NCI-H146 treated with DMSO at 0.1 percent for 48 hours (cell line): ENCODE data around the gene DISP1.
"Not testable (repeated sequence)": the region's sequence is repeated elsewhere in the genome, so short reads cannot be mapped to it uniquely, and the experiment has no call there.

ENCODE experiments used
- DNase-seq: peaks from one replicate; lab custom pipeline; 2025; ENCODE audit not compliant: unreplicated experiment; lab: John Stamatoyannopoulos, UW

The DISP1 gene

GRCh38 chr1:222794656-222795474, 20.0 kb upstream of the DISP1 start:
- no peak for DNase-seq

DNA sequence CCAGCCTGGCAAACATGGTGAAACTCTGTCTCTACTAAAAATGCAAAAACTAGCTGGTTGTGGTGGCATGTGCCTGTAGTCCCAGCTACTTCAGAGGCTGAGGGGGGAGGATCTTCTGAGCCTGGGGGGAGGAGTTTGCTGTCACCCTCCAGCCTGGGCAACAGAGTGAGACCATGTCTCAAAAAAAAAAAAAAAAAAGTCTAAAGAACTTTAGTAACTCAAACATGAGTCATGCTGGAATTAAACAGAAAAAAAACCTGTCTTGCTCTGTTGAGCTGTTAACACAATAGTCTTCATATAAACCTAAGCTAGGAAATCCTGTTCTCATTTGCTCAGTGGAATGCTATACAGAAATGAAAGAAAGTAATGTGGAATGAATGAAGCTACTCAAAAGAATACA, 16.7 kb upstream of the DISP1 start:
- DNase-seq = no peak

GRCh38 chr1:222798975-222799374, 15.9 kb upstream of the DISP1 start:
- DNase-seq = no peak

GRCh38 chr1:222801067-222801466, 13.8 kb upstream of the DISP1 start:
- no peak for DNase-seq

DNA sequence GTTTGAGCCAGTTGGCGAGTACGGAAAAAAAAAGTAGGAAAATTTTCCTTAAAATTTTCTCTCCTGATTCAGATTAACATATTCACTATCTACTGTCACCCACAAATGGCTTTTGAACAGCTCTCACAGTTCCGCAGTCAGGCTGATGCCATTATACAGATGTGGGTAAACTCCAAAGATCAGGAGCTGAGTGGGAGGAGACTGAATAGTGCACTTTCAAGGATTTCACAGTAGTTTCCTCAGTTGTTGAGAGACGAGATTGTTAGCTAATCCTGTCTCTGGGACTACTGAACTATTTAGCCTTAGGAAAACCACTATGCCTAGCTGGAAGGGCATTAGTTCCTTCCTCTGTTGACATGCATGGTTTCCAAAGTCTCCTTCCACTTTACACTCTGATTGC, 3.2 kb upstream of the DISP1 start:
- DNase-seq = no peak

DNA sequence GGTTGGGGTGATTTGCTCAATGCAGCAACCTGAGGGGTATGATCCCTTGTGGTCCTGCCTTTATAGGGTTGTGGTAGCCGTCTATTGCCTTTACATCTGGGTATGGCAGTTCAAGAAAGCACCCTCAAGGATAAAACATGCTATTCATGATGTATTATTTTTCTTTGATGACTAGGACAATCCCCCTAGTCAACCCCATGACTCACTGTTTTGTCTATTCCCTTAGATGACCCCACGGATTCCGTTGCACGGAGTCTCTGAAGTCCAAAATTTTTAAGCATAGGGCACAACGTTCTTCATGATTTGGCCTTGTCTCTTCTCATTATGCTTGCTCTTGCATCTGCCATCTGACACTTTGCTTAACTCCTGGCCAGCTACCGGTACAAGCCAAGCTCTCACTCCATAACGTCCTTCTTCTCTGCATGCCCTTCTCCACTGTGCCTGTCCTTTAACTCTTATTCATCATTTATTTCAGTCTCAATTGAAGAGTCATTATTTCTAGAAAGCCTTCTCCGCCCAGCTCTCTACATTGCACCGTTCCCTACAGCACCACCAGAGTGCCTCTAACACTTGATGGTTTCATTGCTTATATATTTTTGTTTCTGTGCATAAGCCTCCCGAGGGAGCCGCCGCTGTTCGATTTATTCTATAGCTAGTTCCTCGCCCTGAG, 838 bp upstream of the DISP1 start:
- no peak for DNase-seq

GRCh38 chr1:222815440-222815765, 564 bp downstream of the DISP1 start:
- no peak for DNase-seq

GRCh38 chr1:222817529-222817928, 2.7 kb downstream of the DISP1 start:
- DNase-seq = no peak

DNA sequence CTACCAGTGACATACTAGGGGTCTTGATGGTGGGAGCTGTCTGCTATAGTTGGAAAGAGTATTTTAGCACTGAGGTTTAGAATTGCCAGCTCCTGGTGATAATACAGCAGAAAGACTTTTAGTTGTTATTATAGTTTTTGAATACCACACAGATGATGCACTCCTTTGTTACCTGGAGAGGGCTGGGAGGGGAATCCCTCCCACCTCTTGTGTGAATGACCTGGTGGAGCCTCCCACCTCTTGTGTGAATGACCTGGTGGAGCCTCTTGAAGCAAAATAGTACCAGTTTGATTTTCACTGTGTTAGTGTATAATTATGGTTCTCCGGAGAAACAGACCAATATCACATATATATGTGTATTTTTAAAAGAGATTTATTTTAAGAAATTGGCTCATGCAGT, 3.3 kb downstream of the DISP1 start:
- no peak for DNase-seq

DNA sequence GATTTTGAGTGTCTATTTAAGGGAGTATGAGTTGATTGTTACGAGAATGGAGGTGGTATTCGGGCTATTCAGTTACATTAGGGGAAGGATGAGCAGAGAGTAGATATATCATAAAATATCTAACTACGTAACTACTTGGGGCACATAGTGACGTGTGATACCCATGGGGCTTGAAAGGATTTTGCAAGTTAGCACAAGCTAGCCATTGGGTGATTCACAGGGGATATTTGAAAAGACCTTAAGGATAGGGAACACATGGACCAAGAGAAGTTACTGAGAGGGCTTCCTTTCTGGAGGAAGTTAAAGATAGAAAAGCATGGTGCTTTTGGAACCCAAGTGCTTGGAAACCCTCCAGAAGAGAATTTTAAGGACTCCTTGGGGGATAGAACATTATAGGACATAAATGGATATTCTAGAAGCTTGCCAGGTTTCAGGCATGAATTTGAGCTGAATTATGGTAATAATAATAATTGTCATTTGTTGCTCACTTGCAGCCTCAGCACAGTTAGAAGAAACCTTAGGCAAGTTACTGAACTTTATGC, 5.4 kb downstream of the DISP1 start:
- no peak for DNase-seq

DNA sequence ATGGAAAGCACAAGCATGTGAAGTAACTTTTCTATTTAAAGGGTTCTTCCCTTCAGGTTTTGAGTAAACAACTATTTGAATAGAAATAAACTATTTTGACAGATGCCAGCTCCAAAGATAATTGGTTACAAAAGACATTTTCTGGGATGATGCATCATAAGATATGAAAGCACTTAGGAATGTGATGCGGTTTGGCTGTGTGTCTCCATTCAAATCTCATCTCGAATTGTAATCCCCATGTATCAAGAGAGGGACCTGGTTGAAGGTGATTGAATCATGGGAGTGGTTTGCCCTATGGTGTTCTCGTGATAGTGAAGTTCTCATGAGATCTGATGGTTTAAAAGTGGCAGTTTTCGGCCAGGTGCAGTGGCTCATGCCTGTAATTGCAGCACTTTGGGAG, 6.4 kb downstream of the DISP1 start:
- no peak for DNase-seq

GRCh38 chr1:222823695-222824094, 8.9 kb downstream of the DISP1 start:
- no peak for DNase-seq

DNA sequence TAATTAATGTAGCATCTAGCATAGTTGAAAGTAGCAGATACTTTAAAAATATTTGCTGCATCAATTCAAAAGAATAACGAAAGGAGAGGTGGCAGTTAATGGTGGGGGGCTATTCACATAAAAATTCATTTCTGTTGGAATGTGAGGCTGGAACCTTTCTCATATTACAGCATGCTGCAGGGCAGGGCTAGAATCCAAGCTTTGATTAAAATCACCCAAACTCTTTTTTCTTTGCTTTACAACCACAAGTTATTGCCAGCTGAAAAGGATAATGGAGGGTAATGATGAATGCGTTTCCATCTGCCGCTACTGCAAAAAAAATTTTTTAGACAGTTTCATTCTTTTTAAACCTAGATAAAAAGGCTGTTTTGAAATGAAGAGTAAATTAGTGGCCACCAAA, 9.8 kb downstream of the DISP1 start:
- no peak for DNase-seq

DNA sequence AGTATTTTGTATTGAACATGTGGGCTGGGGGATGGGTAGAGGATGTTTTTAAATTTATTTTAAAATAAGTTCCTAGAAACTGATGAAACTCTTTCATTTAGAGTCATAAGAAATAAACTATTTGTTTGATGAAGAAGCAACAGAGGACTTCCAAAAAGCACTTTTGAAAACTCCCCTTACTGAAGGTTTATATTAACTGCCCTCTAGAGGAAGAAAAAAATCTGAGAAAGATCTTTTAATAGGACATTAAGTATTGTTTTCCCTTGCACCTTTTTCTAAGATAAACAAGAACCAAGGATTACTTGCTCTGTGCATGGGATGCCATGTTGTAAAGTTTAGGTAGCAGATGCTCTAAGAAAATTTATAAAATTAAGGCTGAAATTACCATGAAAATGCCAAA, 14.1 kb downstream of the DISP1 start:
- no peak for DNase-seq

DNA sequence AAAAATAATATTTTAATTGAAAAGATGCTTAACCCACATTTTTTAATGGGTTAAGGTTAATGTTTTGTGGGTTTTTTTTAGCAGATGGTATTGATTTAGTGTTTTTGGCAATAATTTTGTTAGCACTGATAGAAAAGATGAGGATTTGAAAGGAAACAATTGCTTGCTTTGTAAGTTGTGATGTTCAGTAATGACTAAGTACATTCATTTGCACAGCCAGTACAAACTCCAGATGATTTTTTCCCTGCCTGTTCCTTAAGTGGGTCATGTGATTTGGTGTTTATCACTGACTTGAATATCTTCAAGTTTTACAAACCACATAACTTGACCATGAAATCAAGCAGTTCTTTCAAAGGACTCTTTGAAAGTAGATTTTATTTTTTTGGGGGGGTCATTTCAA, 15.0 kb downstream of the DISP1 start:
- DNase-seq = no peak

- no peak for DNase-seq
These were observed 18.6 kb downstream of the DISP1 start for GRCh38 chr1:222833356-222833876.

GRCh38 chr1:222843469-222844410, 28.9 kb downstream of the DISP1 start:
- no peak for DNase-seq

- no peak for DNase-seq
These were observed 29.6 kb downstream of the DISP1 start for GRCh38 chr1:222844411-222844779.

- no peak for DNase-seq
These were observed 30.9 kb downstream of the DISP1 start for GRCh38 chr1:222845763-222846162.

GRCh38 chr1:222850550-222850949, 35.7 kb downstream of the DISP1 start:
- not testable (repeated sequence) for DNase-seq

DNA sequence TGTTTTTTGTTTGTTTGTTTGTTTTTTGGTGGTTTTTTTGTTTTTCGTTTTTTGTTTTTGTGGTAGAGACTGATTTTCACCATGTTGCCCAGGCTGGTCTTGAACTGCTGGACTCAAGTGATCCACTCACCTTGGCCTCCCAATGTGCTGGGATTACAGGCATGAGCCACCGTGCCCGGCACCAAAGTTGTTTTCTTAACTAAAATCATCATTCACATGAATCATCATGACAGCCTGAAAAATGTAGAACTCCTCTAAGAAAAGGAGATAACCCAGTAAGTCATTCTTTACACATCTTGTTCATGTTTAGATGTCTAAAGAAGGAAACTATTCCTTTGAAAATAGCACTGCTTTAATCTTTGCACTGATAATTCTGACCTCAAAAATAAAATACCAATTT, 37.5 kb downstream of the DISP1 start:
- no peak for DNase-seq
